Transverse colon (tissue), 4 donors: Measurements from ENCODE around the gene SELENOP. TPM values are rescaled to one million over a fixed set of nuclear protein-coding genes. Genes with fewer than 3 reads are reported as not detected.

Experiments used
- DNase-seq: peaks from one replicate; pipeline ENCODE4 v3.0.0-alpha.2; 2019
- H3K27ac ChIP-seq, 4 donors: fragments of 200-600 bp; sonication (generic); 2 replicates each; pipeline ENCODE4 v1.5.1; 2016 to 2018; ENCODE audit warnings: inconsistent platforms in 4 of 4
- H3K27me3 ChIP-seq: fragments of 200-600 bp; sonication (generic); 2 replicates; pipeline ENCODE4 v1.5.1; 2017; ENCODE audit warnings: inconsistent platforms
- H3K36me3 ChIP-seq, 4 donors: fragments of 200-600 bp; sonication (generic); 2 replicates each; pipeline ENCODE4 v1.5.1; 2017 to 2019; ENCODE audit warnings: inconsistent platforms in 4 of 4
- H3K4me1 ChIP-seq, 4 donors: fragments of 200-600 bp; sonication (generic); 2 replicates each; pipeline ENCODE4 v1.5.1; 2017 to 2020; ENCODE audit warnings: inconsistent platforms in 4 of 4
- H3K4me3 ChIP-seq, 4 donors: fragments of 200-600 bp; sonication (generic); 1 replicate in 1 of 4; 2 replicates in 3 of 4; pipeline versions ENCODE4 v1.5.1 to v1.6.1; 2017 to 2019; ENCODE audit warnings: inconsistent platforms in 4 of 4
- H3K9me3 ChIP-seq, 2 donors: fragments of 200-600 bp; sonication (generic); 2 replicates each; pipeline ENCODE4 v1.5.1; 2017 to 2019; ENCODE audit warnings: inconsistent platforms in 2 of 2
- CTCF ChIP-seq, 5 experiments: fragments of 200-600 bp in 3 of 5; fragments of 450-650 bp in 2 of 5; sonication (generic) in 3 of 5; IDR thresholded peaks; 1 replicate in 2 of 5; 2 replicates in 3 of 5; pipeline ENCODE4 v1.5.1; 2016 to 2017; ENCODE audit warnings: antibody characterized with exemption in 5 of 5, inconsistent platforms in 3 of 5, mild to moderate bottlenecking in 2 of 5, moderate library complexity in 1 of 5
- EP300 ChIP-seq: sonication (generic); formaldehyde crosslinking; IDR thresholded peaks from one replicate; pipeline ENCODE4 v1.6.1; 2017; ENCODE audit warnings: antibody characterized with exemption, low read depth
- POLR2A ChIP-seq: fragments of 450-650 bp; IDR thresholded peaks from one replicate; pipeline ENCODE4 v1.6.1; 2016; ENCODE audit warnings: antibody characterized with exemption, mild to moderate bottlenecking, moderate library complexity
- POLR2AphosphoS5 ChIP-seq, 3 donors: sonication (generic); formaldehyde crosslinking; IDR thresholded peaks; one replicate each; pipeline ENCODE4 v1.6.1; 2016; ENCODE audit warnings: antibody characterized with exemption in 3 of 3
- WGBS, 2 donors: methylation state at CpG; one replicate each; pipeline ENCODE4 v1.1.5; 2018; ENCODE audit warnings: low coverage in 1 of 2; 5-methylcytosine and 5-hydroxymethylcytosine counted together
- in situ Hi-C, 4 donors: fragments of 200-750 bp; cut with MboI; loops; one replicate each; pipeline versions ENCODE4 v1.15.0 to v1.15.1; 2017; ENCODE audit warnings: low sequenced_read_pairs in 3 of 4, low pct_ligation_motif_present in 1 of 4, low pct_unique_long_range_greater_than_20kb in 1 of 4
- intact Hi-C: fragments of 100-400 bp; cut with DNase I; formaldehyde crosslinking; loops from one replicate; pipeline ENCODE4 v1.15.1; 2023; ENCODE audit warnings: low total_unique reads
- total RNA-seq, 4 donors: library from RNA; depleted of rRNA; stranded (reverse); fragments of >200 nt; gene quantifications; one replicate each; pipeline ENCODE4 v1.1.0, GENCODE V29; 2016

SELENOP gene
- total RNA-seq, 4 donors from 2014 or later = 129 to 1,504 (median 872) TPM

GRCh38 chr5:42751044-42751443 is 60.6 kb downstream of the SELENOP start:
- in situ Hi-C loops = loop anchor here in 3 of 4 donors (25.0 kb wide), 3 partner anchors 339 to 889 kb away; partner anchors contain the start of genes OXCT1 (in 2 of the 3) and GHR (in 1 of the 3)
- WGBS, 2 donors = 55 to 62% methylated on average over 5 of the region's 5 CpGs
- TF ChIP-seq CTCF (IDR thresholded peaks at IDR 0.05) (no peak), POLR2A (no peak), EP300 (no peak), POLR2AphosphoS5 (IDR thresholded peaks at IDR 0.05) (no peak)
- H3K9me3 ChIP-seq = no peaks in the 10 kb centered on the region
- H3K27ac ChIP-seq = no peak overlapping the region
- no peak overlapping the region for H3K4me3 ChIP-seq
- intact Hi-C loops = no loop called here
- no peak for DNase-seq
- H3K27me3 ChIP-seq = no peaks in the 10 kb centered on the region
- no peaks in the 10 kb centered on the region for H3K4me1 ChIP-seq
- no peaks in the 10 kb centered on the region for H3K36me3 ChIP-seq

GRCh38 chr5:42750507-42750906 is 61.2 kb downstream of the SELENOP start:
- Histone ChIP-seq H3K9me3 (no peaks in the 10 kb centered on the region), H3K36me3 (no peaks in the 10 kb centered on the region), H3K4me3 (no peak overlapping the region), H3K4me1 (no peaks in the 10 kb centered on the region), H3K27me3 (no peaks in the 10 kb centered on the region), H3K27ac (no peak overlapping the region)
- in situ Hi-C loops (loop anchor here in 3 of 4 donors (25.0 kb wide), 3 partner anchors 338 to 888 kb away; partner anchors contain the start of genes OXCT1 (in 2 of the 3) and GHR (in 1 of the 3)), intact Hi-C loops (no loop called here)
- DNase-seq = no peak
- WGBS, 2 donors = 94% methylated on average over 5 of the region's 5 CpGs; no CpG with 5 or more reads in 1 of the 2 donors
- TF ChIP-seq POLR2AphosphoS5 (IDR thresholded peaks at IDR 0.05) (no peak), CTCF (IDR thresholded peaks at IDR 0.05) (no peak), POLR2A (no peak), EP300 (no peak)

Other genes with a start within 250 kb of the SELENOP start
- gene CCDC152, start 55.1 kb downstream of the SELENOP start, total RNA-seq = under 1 TPM in 1 of 4 donors, not detected in 3; 0.48 TPM
- gene ANXA2R, start 228.4 kb upstream of the SELENOP start, total RNA-seq = 1 to 10 TPM in 2 of 4 donors, under 1 TPM in 2; 0.75 to 4.4 (median 2.0) TPM